Skeletal muscle satellite cell (primary cell): ENCODE data around the gene KLHDC10. TPM values are rescaled to one million over a fixed set of nuclear protein-coding genes. Genes with fewer than 3 reads are reported as not detected.
"Not testable (repeated sequence)": the region's sequence is repeated elsewhere in the genome, so short reads cannot be mapped to it uniquely, and the experiment has no call there.

ENCODE experiments used
- H3K27me3 ChIP-seq: 2 replicates; pipeline ENCODE4 v1.7.0; 2013; ENCODE audit warnings: low read length; ENCODE audit not compliant: control insufficient read depth, insufficient read depth
- H3K36me3 ChIP-seq: 2 replicates; pipeline ENCODE4 v1.7.0; 2013; ENCODE audit warnings: mild to moderate bottlenecking, control low read depth, low read length; ENCODE audit not compliant: insufficient read depth
- H3K4me1 ChIP-seq: 2 replicates; pipeline ENCODE4 v1.7.0; 2013; ENCODE audit warnings: low read length; ENCODE audit not compliant: control insufficient read depth, insufficient read depth
- H3K4me2 ChIP-seq: 2 replicates; pipeline ENCODE4 v1.7.0; 2013; ENCODE audit warnings: mild to moderate bottlenecking, low read length
- H3K4me3 ChIP-seq: 2 replicates; pipeline ENCODE4 v1.7.0; 2013; ENCODE audit warnings: low read length
- H3K9ac ChIP-seq: 2 replicates; pipeline ENCODE4 v1.7.0; 2013; ENCODE audit warnings: mild to moderate bottlenecking, low read depth, low read length, moderate library complexity
- H3K9me3 ChIP-seq: replicated peaks from 2 replicates; pipeline ENCODE4 v1.7.0; 2013; ENCODE audit warnings: mild to moderate bottlenecking, control low read depth, low read length
- total RNA-seq: library from RNA; depleted of rRNA; stranded (reverse); fragments of >200 nt; gene quantifications from 2 replicates; pipeline ENCODE4 v1.2.3, GENCODE V29; 2012; rRNA removed

The KLHDC10 gene
- total RNA-seq, result 18.3 and 22.1 TPM in 2 replicates

GRCh38 chr7:130069978-130070860 is at the start of gene KLHDC10:
Gene KLHDC10 (plus strand): TSS chr7:130070534. CDS start chr7:130070644, 110 bp downstream.
- Histone ChIP-seq H3K4me2 (peak within 1 kb of the TSS; percentile 90), H3K9ac (peak within 1 kb of the TSS; percentile 80), H3K4me1 (peaks cover 13% of the 10 kb centered on the region), H3K36me3 (no peaks in the 10 kb centered on the region), H3K27me3 (no peaks in the 10 kb centered on the region), H3K9me3 (no peaks in the 10 kb centered on the region), H3K4me3 (peak within 1 kb of the TSS; percentile 85)

- Histone ChIP-seq H3K27me3 (no peaks in the 10 kb centered on the region), H3K36me3 (peaks cover 56% of the 10 kb centered on the region), H3K9ac (no peak overlapping the region)
These were observed 49.1 kb upstream of the KLHDC10 start for GRCh38 chr7:130021105-130021834.

GRCh38 chr7:130022115-130022514 is 48.2 kb upstream of the KLHDC10 start:
- H3K9ac ChIP-seq, result no peak overlapping the region
- no peaks in the 10 kb centered on the region for H3K27me3 ChIP-seq
- peaks cover 58% of the 10 kb centered on the region for H3K36me3 ChIP-seq
- H3K9me3 ChIP-seq, result no peaks in the 10 kb centered on the region
- peaks cover 13% of the 10 kb centered on the region for H3K4me1 ChIP-seq
- H3K4me2 ChIP-seq, result no peak overlapping the region
- H3K4me3 ChIP-seq, result no peak overlapping the region

More at GRCh38 chr7:130021105-130021834, 49.1 kb upstream of the KLHDC10 start:
- H3K9me3 ChIP-seq, result no peaks in the 10 kb centered on the region
- no peak overlapping the region for H3K4me3 ChIP-seq
- H3K4me2 ChIP-seq, result no peak overlapping the region
- peaks cover 11% of the 10 kb centered on the region for H3K4me1 ChIP-seq

- H3K4me3 ChIP-seq, result no peak overlapping the region
- H3K4me2 ChIP-seq, result no peak overlapping the region
- peaks cover 13% of the 10 kb centered on the region for H3K4me1 ChIP-seq
- no peaks in the 10 kb centered on the region for H3K27me3 ChIP-seq
- H3K9me3 ChIP-seq, result no peaks in the 10 kb centered on the region
- H3K9ac ChIP-seq, result no peak overlapping the region
- H3K36me3 ChIP-seq, result peaks cover 57% of the 10 kb centered on the region
These were observed 47.6 kb upstream of the KLHDC10 start for GRCh38 chr7:130022623-130023175.

- Histone ChIP-seq H3K36me3 (peaks cover 47% of the 10 kb centered on the region), H3K4me3 (no peak overlapping the region), H3K4me2 (no peak overlapping the region), H3K27me3 (no peaks in the 10 kb centered on the region), H3K4me1 (peaks cover 13% of the 10 kb centered on the region), H3K9ac (no peak overlapping the region), H3K9me3 (no peaks in the 10 kb centered on the region)
These were observed 45.9 kb upstream of the KLHDC10 start for GRCh38 chr7:130024390-130024789.

DNA sequence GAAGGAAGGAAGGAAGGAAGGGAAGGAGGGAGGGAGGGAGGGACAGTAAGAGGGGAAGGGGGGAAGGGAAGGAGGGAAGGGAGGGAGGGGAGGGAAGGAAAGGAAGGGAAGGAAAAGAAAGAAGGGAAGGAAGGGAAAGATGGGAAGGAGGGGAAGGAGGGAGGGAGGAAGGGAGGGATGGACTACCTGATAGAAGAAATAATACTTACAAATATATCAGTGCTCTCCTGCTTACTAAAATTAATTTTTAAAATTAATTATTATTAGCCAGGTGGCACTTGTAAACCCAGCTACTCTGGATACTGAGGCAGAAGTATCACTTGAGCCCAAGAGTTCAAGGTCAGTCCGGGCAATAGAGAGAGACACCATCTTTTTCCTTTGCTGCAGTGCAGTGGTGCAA is 37.6 kb upstream of the KLHDC10 start:
- no peaks in the 10 kb centered on the region for H3K9me3 ChIP-seq
- H3K9ac ChIP-seq, result no peak overlapping the region
- no peaks in the 10 kb centered on the region for H3K27me3 ChIP-seq
- H3K4me3 ChIP-seq, result no peak overlapping the region
- H3K4me2 ChIP-seq, result no peak overlapping the region
- peaks cover 27% of the 10 kb centered on the region for H3K36me3 ChIP-seq
- H3K4me1 ChIP-seq, result no peaks in the 10 kb centered on the region

- Histone ChIP-seq H3K4me3 (no peak overlapping the region), H3K4me1 (no peaks in the 10 kb centered on the region), H3K9me3 (no peaks in the 10 kb centered on the region), H3K27me3 (no peaks in the 10 kb centered on the region), H3K4me2 (no peak overlapping the region), H3K36me3 (peaks cover 29% of the 10 kb centered on the region), H3K9ac (no peak overlapping the region)
These were observed 32.6 kb upstream of the KLHDC10 start for GRCh38 chr7:130037703-130038102.

DNA sequence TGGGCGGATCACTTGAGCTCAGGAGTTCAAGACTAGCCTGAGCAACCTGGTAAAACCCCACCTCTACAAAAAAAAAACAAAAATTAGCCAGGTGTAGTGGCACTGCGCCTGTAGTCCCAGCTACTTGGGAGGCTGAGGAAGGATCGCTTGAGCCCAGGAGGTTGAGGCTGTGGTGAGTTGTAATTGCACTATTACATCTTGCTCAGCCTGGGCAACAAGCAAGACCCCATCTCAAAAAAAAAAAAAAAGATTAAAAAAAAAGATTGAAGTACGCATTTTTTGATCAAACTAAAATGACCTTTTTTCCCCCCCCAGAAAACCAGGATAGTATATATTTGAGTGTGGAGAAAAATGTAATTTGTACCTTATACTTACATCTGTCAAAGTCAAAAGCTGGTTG is 29.8 kb upstream of the KLHDC10 start:
- Histone ChIP-seq H3K27me3 (no peaks in the 10 kb centered on the region), H3K4me3 (no peak overlapping the region), H3K9ac (no peak overlapping the region), H3K9me3 (no peaks in the 10 kb centered on the region), H3K4me1 (no peaks in the 10 kb centered on the region), H3K36me3 (peaks cover 35% of the 10 kb centered on the region), H3K4me2 (no peak overlapping the region)

GRCh38 chr7:130047831-130048230 is 22.5 kb upstream of the KLHDC10 start:
- Histone ChIP-seq H3K4me3 (no peak overlapping the region), H3K36me3 (peaks cover 14% of the 10 kb centered on the region), H3K27me3 (no peaks in the 10 kb centered on the region), H3K9me3 (no peaks in the 10 kb centered on the region), H3K9ac (no peak overlapping the region), H3K4me1 (peaks cover 9% of the 10 kb centered on the region), H3K4me2 (no peak overlapping the region)

- H3K4me1 ChIP-seq, result peaks cover 9% of the 10 kb centered on the region
- no peak overlapping the region for H3K4me3 ChIP-seq
- no peak overlapping the region for H3K9ac ChIP-seq
- no peaks in the 10 kb centered on the region for H3K27me3 ChIP-seq
- H3K36me3 ChIP-seq, result peaks cover 14% of the 10 kb centered on the region
- no peak overlapping the region for H3K4me2 ChIP-seq
- H3K9me3 ChIP-seq, result no peaks in the 10 kb centered on the region
These were observed 21.4 kb upstream of the KLHDC10 start for GRCh38 chr7:130048906-130049305.

- H3K4me2 ChIP-seq, H3K9me3 ChIP-seq, H3K9ac ChIP-seq, H3K36me3 ChIP-seq, H3K27me3 ChIP-seq, H3K4me3 ChIP-seq, H3K4me1 ChIP-seq: not testable (repeated sequence)
These were observed 18.1 kb upstream of the KLHDC10 start for GRCh38 chr7:130052250-130052649.
